NCI-H226 (cell line): ENCODE data around the gene PRXL2B.
"Not testable (repeated sequence)": the region's sequence is repeated elsewhere in the genome, so short reads cannot be mapped to it uniquely, and the experiment has no call there.

Source experiments
- DNase-seq: peaks from one replicate; pipeline ENCODE4 v3.0.0-alpha.2; 2015

PRXL2B gene, protein sequence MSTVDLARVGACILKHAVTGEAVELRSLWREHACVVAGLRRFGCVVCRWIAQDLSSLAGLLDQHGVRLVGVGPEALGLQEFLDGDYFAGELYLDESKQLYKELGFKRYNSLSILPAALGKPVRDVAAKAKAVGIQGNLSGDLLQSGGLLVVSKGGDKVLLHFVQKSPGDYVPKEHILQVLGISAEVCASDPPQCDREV

DNA sequence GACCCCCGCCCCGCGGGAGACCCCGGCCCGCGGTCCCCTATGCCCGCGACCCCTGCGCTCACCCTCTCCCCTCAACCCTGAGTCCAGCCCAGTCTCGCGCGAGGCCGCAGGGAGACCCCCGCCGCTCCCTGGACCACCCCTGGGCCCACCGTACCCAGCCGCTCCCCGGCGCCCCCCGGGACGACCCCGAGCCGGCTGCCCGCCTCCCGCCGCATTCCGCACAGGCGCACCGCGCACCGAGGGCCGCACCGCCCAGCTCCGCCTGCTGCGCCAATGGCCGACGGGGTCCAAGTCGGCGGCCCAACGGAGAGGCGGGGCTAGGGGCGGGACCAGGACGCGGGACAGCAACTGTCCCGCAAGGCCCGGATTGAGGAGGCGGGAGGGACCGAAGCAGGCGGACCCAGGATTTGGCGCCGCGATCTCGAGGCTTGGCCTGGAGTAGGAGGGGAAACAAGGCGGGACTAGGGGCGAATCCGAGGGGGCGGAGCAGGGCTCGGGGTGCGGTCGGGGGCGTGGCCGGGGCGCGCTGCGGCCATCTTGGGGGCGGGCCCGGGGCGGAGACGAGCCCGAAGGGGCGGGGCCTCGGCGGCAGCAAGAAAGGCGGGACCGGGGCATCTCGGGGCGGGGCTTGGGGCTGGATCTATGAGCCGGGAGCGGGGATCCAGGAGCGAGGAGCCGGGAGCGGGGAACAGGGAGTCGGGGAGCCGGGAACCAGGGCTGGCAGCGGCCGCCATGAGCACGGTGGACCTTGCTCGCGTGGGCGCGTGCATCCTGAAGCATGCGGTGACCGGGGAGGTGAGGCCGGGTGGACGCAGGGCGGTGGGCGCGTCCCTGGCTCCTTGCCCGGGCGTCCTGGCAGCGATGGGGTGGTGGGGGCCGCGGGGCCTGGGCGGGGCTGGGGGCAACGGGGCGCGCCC is at the start of gene PRXL2B:
Gene PRXL2B (plus strand): TSS at position 624 of the 917 bp plus-strand sequence. CDS start 109 bp downstream, at position 733.
- DNase-seq = peak; percentile 96

DNA sequence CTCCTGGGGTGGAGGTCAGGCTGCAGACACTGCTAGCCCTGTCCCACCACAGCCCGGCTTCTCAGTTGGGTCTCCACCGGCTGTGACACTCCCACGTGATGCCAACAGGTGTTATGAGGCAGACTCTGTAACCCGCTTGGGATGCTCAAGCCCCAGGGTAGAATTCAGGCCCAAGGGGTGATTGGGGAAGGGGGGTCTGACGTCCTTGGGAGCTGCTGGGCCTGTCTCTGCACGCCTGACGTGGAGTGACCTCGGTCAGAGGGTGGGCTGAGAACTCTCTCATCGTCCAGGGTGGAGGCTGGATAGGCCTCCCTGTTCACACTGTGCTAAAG is 48.8 kb upstream of the PRXL2B start:
- no peak for DNase-seq

DNA sequence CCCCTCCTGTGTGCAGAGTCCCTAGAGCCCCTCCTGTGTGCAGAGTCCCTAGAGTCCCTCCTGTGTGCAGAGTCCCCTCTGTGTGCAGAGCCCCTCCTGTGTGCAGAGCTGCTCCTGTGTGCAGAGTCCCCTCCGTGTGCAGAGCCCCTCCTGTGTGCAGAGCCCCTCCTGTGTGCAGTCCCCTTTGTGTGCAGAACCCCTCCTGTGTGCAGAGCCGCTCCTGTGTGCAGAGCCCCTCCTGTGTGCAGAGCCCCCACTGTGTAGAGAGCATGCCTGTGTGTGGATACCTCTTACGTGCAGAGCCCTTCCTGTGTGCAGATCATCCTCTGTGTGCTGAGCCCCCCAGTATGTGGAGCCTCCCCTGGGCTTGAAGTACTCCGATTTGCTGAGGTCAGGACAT is 48.2 kb upstream of the PRXL2B start:
- no peak for DNase-seq

DNA sequence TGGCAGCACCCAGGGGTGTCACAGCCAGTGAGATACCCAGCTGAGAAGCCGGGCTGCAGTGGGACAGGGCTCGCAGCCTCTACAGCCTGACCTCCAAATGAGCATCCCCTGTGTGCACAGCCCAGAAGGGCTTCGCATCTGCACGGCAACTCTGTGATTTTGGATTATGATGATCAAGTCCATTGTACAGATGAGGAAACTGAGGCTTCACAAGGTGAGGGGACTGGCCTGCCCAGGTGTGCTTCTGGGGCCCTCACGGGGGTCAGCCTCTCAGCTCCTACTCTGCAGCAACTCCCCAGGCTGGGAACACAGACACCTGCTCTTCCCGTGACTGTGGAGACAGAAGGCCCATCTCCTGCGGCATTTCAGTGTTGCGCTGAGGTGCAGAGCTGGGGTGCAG is 47.7 kb upstream of the PRXL2B start:
- no peak for DNase-seq

DNA sequence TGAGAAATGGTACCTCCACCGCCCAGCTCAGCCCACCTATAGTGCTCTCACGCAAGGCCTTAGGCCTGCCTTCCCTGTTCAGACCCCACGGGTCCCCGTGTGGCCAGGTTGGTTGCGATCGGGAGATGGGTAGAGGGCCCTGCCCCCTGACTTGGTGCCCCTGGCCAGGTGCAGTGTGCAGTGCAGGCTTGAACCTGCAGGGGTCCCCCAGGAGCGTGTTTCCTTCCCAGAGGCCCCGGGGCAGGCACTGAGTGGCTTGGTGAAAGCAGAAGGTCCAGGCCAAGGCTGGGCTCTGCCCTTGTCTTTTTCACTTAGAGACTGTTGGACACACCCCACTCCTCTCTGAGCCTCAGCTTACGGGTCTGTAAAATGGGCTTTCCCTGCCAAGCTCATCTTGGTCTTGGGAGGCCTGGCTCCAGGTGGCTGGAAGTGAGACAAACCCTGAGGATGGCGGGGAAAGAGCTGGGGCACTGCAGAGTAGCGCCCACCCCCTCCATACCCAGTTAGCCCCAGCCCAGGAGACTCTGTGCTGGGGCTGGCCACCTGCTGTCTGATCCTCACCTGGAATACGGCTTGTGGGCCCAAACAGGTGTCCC is 47.2 kb upstream of the PRXL2B start:
- DNase-seq = no peak

DNA sequence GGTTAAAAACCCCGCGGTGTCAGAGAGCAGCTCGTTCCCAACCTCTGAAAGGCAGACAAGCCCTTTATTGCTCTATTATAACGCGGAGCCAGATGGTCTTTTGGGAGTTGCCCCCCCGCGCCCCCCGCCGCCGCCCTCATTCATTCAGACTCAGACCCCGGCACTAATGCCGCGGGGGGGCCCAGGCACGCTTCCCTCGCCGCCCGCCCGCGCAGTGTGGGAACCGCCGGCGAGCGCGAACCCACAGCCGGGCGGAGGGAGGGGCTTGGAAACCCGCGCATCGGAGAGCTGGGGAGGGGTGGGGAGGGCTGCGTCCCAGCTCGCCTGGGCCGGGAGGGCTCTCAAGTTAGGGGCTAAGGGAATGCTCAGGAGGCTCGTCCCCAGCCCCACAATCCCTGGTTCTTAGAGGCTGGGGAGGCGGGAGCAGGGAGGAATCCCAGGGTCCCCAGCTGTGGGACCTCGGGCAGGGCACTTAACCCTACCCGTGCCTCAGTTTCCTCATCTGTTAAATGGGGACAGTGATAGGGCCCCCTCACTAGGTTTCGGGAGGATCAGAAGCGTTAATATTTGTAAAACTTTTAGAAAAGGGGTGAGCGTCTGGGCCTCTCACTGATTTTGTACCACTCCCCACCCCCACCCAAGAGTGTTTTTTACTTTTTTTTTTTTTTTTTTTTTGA is 45.6 kb upstream of the PRXL2B start:
- DNase-seq = no peak

DNA sequence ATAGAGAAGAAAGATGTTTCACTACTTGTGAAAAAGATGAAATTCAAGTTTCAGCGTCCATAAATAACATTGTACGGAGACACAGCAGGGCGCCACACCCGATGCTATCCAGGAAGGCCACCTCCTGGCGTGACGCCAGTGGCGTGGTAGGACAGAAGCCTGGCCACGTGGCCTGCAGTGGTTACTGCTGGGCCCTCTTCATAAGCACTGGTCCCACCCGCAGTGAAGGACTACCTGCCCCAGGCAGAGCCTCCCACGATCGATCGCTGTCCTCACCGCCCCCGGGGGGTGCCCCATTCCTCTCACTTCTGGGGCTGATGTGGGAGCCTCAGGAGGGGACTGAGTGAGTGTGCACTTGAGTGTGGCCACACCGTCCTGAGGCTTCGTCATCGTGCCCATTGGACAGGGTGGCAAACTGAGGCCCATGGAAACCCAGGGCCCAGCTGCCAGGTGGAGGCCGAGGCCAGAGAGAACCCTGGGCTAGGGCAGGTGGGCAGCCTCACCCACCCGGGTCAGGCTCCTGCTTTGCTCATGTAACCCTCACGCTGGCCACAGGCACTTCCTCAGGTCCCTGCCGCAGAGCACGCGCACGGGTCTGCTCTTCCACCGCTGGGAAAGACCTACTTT is 44.8 kb upstream of the PRXL2B start:
- no peak for DNase-seq

DNA sequence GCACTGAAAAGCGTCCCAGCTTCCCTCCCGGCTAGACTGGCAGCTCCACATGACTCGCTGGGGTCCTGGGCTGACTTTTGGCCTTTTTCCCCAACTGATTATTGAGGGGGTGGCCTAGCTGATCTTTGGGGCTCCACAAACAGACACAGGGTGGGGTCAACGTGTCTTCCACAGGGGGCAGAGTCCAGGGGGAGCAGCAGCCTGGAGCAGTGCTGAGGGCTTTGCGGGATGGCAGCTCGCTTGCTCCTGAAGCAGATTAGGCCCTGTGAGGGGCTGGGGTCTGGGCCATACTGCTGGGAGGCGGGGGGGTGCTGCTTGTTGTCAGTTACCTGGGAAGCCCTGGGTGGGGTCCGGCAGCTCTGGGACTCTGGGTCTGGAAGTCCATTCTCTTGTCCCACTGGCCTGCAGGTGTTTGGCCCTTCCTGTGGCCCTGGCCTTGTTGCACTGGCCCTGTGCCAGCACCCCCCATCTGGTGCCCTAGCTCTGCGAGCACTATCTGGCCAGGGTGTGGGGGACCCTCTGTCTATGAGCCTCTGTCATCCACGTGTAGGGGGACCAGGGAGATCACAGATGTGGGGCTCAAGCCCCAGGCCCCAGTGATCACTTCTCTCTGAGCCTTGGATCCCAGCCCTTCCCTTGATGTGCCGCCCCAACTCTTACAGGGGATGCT is 44.2 kb upstream of the PRXL2B start:
- DNase-seq = no peak

DNA sequence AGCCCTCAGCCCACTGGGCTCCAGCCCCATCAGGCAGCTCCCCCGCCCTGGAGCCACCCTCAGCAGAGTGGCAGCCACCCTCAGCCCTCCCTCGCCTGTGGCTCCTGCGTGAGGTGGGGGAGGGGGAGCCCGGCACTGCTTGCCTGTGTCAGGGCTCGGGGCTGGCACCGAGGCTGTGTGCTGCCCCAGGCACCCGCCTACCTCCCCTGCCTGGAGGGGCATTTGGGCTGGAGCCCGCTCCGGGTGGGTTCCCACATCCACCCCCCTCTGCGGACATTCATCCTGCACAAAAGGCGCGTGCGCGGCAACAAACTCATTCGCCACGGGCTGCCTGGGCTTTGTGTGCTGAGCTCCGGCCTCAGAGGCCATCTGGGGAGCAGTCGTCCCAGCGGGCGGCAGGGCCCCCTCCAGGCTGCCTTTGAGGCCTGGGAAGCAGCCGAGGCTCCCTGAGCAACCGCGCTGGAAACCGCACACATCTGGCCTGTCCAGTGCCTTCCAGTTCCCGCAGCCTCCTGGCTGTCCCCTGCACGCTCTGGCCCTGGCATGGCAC is 43.0 kb upstream of the PRXL2B start:
- no peak for DNase-seq

DNA sequence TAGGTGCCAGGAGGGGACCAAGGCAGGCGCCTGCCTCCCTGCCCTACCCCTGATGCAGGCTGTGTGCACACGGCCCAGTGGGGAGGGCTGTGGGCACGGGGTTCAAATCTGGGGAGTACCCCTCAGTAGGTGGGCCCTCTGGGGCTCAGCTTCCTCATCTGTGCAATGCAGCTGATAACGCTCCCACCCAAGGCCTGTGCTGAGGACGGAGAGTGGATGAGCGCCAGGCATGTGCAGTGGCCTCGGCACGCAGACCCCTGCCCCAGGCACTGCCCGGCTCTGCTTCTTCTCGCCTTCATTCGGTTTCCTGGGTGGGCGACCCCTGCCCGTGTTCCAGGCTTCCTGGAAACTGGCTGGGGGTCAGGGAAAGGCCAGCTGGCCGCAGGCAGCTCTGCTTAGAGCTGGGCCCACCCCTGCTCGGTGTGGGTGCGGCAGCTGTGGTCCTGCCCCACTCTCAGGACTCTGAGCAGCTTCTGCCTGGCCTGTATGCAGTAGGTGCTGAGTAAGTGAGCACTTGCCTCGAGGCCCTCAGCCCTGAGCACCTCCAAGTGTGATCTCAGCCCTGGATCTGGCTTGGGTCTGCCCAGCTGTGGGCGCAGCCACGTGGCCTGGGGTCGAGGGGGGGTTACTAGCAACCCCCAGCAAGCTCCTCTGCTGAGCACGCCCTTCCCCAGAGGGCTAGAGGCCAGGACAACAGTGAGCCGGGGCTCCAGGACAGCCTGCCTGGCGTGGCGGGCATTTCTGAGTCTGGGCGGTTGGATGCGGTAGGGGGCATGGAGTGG is 42.3 kb upstream of the PRXL2B start:
- DNase-seq = no peak

DNA sequence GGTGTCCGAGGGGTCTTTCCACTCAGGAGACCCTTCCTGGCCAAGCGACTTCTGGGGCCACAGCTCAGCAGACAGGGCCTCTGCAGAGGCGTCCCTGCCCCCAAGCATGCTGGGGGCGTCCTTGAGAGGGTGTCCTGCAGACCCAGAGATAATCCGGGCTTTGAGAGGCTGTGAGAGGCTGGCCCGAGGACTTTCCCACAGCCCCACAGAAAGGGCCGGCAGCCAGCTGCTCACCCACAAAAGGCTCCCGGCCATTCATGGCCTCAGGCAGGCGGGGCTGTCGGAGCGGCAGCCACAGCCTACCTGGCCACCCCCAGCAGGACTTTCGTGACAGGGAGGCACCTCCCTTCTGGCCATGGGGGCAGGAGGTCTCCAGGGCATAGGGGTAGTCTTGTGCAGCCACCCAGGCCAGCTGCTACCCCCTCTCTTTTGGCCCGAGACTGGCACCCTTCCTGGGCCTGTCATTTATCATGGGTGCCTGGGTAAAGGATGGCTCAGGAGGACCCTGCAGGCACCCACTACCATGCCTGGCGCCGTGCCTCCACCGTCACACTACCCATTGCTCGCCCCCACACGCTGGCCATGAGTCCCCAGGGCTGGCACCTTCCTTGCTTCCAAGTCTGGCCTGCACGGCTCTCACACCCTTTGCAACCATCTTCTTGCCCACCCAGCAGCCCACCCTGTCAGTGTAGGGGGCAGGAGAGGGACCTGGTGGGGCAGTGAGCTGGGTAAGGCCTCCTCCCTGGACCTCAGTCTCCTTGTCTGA is 41.5 kb upstream of the PRXL2B start:
- DNase-seq = no peak

DNA sequence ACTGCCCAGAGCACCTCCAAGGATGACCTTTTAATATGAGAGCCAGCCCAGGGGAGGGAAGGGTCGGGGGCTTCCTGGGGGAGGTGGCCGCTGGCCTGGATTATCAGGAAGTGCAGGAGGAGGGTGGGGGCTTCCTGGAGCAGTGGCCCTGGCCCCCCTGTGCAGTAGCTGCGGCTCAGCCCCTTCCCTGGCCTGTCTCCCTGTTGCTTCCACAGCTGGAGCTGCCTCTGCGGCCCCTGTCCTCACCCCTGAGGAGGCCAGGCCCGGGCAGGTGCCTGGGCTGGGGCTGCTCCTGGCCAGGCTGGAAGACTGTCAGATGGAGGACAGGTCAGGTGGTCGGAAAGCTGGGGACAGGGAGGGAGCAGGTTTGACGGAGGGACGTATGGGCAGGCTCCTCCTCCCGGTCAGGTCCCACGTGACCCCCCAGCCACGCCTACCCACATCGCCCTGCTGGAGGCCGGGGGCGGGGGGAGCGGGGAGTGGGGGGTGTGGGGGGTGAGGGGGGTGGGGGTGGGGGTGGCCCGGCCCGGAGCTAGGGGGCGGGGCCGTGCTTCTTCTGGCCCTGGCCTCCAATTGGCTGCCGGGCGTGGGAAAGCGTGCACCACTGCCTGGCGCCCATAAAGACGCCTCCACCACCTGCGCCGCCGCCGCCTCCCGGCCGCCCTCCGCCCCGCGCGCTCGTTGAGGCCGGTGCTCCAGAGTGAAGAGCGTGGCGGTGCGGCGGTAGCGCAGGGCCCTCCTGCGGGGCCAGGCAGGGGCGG is 40.6 kb upstream of the PRXL2B start:
- peak; percentile 79 for DNase-seq

DNA sequence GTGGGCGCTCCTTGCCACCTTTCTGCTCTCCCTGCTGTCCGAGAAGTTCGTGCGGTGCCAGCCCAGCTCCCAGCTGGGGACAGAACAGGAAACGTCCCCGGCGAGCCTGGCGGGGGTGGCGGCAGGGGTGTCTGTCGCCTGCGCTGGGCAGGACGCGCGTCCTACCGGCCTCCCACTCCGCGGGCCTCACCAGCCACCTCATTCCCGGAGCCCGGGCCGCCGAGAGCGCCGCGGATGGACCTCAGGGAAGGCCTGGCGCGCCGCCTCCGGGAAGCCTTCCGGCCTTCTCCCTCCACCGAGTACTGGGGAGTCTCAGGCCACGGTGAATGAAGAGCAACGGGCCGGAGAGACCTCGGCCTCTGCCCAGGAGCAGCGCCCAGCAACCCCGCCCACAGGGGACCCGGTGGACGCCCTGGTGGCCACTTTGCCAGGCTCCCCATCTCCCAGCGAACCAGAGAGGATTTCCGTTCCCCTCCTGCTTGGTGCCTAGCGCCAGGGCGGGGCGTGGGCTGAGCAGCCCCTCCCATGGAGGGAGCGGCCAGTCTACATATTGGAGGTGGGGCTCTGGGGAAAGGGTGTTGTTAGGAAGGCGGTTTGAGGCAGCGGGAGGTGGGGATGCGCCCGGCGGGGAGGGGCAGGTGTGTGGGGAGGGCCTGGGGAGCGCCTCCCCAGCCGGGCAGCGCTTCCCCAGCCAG is 39.9 kb upstream of the PRXL2B start:
- peak; percentile 94 for DNase-seq

DNA sequence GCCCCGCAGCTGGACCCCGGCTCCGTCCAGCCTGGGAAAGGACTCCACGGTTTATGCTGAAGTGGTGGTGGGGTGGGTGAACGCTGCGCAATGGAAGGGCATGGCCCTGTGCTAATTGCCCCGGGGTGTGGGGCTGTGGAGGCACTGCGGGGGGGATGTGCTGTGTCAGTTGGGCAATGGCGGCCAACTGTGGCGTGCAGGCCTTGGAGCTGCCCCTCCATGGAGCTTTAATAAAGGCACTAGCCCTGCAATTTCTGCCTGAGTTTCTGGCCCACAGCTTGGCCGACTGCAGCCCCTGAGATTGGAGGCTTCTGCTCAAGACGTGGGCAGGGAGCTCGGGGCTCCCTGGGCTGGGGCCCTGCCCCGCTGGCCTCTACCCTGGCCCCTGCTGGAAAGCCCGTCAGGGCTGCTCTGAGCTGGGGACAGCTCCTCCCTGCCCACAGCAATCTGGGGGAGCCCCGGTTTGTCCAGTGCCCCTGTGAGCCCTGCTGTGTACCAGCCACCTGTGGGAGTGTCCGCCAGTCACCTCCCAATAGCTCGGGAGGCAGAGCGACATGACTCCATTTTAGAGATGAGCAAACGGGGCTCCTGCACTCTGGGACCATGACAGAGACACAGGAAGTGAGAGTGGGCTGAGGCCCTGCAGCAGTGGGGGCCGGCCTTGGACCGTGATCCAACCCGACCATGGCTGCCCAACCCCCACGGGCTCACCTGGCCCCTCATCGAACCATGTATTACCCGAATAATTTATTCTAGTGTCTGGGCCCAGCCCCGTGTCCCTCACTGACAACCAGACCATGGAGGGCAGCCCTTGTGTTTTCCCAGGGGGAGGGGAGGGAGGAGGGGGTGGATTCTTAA is 39.1 kb upstream of the PRXL2B start:
- no peak for DNase-seq

DNA sequence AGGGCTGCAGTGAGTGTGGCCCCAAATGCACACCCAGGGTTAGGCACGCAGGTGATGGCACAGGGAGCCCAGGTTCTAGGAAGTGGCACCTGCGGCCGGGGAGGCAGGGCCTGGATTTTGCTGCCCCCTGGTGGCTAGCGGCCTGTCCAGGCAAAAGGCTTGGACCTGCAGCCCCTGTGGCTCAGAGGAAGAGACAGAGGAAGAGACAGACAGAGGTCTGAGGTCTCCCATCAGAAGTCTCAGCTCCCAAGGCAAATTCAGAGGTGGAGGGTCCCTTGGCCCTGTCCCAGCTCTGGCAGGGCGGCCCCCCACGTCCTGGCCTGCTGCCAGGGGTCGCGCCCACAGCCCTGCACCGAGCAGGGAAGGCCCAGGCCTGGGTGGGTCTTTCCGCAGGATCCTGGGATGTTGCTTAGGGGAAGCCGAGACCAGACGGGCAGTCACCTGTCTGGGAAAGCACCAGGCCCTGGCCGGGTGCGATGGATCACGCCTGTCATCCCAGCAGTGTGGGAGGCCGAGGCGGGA is 38.4 kb upstream of the PRXL2B start:
- DNase-seq = peak; percentile 54

DNA sequence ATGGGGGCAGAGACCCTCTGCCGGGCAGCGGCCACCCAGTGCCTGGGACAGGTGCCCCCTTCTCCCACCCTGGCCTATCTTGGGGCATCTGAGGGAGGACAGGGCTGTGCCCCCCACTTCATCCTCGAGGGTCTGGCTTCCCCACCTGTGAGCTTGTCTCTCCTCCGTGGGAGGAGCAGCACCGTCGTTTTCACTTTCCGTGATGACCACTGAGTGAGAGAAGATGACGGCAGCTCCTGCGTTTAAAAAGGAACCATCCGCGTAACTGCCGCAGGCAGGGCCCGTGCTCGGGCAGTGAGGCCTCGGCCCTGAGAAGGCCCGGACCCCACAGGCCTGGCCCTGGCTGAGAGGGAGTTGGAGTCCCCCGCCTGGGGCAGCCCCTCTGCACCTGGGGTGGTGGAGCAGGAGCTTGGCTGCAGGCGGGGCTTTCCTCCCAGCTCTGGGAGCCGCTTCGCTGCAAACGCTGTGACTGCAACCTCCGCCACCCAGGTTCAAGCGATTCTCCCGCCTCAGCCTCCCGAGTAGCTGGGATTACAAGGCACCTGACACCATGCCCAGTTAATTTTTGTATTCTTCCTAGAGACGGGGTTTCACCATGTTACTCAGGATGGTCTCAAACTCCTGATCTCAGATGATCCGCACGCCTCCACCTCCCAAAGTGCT is 37.1 kb upstream of the PRXL2B start:
- not testable (repeated sequence) for DNase-seq

DNA sequence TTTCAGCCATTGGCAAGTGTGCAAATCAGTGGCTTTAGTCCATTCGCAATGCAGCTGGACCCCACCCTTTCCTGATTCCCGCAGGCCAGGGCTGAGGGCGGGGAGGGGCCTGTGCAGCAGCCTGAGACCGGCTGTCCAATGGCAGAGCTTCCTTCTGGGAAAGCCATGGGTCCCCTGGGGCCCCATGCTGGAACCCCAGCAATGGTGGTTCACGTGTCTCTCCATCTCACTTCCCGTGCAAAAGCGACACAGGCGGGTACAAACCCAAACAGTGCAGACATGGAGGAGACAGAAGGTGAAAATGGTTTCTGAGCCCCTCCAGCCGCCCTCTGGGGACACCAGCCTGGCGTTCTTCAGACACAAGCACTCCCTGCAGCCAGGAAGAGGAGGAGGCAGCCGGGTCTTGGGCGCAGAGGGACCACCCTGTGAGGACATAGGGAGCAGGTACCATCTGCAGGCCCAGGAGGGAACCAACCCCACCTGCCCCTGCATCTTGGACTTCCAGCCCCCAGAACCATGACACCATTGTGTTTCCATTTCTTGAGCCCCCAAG is 36.2 kb upstream of the PRXL2B start:
- DNase-seq = not testable (repeated sequence)
